ENCODE results near the gene MINDY4.

Gene MINDY4

GRCh38 chr7:30859202-30859939, 88.2 kb downstream of the MINDY4 start:
- DNase-seq (ENCODE audit: low read depth), result no peak
- H3K4me3 ChIP-seq (ENCODE audit: low read depth, low read length), result no peak overlapping the region
- no peak for TF ChIP-seq CTCF (IDR thresholded peaks at IDR 0.05; ENCODE audit: control insufficient read depth, extremely low read depth, insufficient read depth)

- no peak for TF ChIP-seq CTCF (IDR thresholded peaks at IDR 0.05; ENCODE audit: control insufficient read depth, extremely low read depth, insufficient read depth)
- no peak overlapping the region for H3K4me3 ChIP-seq (ENCODE audit: low read depth, low read length)
- no peak for DNase-seq (ENCODE audit: low read depth)
Measured at GRCh38 chr7:30859940-30860496, 88.8 kb downstream of the MINDY4 start.

GRCh38 chr7:30861612-30862011, 90.4 kb downstream of the MINDY4 start:
- no peak for TF ChIP-seq CTCF (IDR thresholded peaks at IDR 0.05; ENCODE audit: control insufficient read depth, extremely low read depth, insufficient read depth)
- no peak overlapping the region for H3K4me3 ChIP-seq (ENCODE audit: low read depth, low read length)
- no peak for DNase-seq (ENCODE audit: low read depth)

GRCh38 chr7:30862995-30863705, 91.9 kb downstream of the MINDY4 start:
- TF ChIP-seq CTCF (IDR thresholded peaks at IDR 0.05; ENCODE audit: control insufficient read depth, extremely low read depth, insufficient read depth), result no peak
- DNase-seq (ENCODE audit: low read depth), result no peak
- no peak overlapping the region for H3K4me3 ChIP-seq (ENCODE audit: low read depth, low read length)

- no peak overlapping the region for H3K4me3 ChIP-seq (ENCODE audit: low read depth, low read length)
- DNase-seq (ENCODE audit: low read depth), result no peak
- no peak for TF ChIP-seq CTCF (IDR thresholded peaks at IDR 0.05; ENCODE audit: control insufficient read depth, extremely low read depth, insufficient read depth)
Measured at GRCh38 chr7:30863706-30864035, 92.5 kb downstream of the MINDY4 start.

GRCh38 chr7:30864101-30864500, 92.9 kb downstream of the MINDY4 start:
- DNase-seq (ENCODE audit: low read depth), result no peak
- no peak overlapping the region for H3K4me3 ChIP-seq (ENCODE audit: low read depth, low read length)
- TF ChIP-seq CTCF (IDR thresholded peaks at IDR 0.05; ENCODE audit: control insufficient read depth, extremely low read depth, insufficient read depth), result no peak
